Activated T-helper 1 cell treated with anti-CD3 and anti-CD28 coated beads, Interleukin-12 subunit alpha, Interleukin-12 subunit beta, Interleukin-2, Interleukin-4 antibody, amounts not matched to agents 30 ng/mL and 10 ng/mL and 1 ng/mL, durations not matched to agents 14 hours and 24 hours and 36 hours (primary cell): ENCODE results near the gene ACTG2. TPM values are rescaled to one million over a fixed set of nuclear protein-coding genes. Genes with fewer than 3 reads are reported as not detected.

ENCODE experiments used
- DNase-seq: peaks from one replicate; pipeline ENCODE4 v3.0.0; 2021; ENCODE audit warnings: low spot score
- H3K27ac Mint-ChIP-seq: one replicate; pipeline ENCODE4 v1.8.0; 2021; ENCODE audit warnings: mild to moderate bottlenecking, mixed read lengths
- H3K27me3 Mint-ChIP-seq: one replicate; pipeline ENCODE4 v1.8.0; 2022; ENCODE audit warnings: mild to moderate bottlenecking, moderate library complexity, mixed read lengths; ENCODE audit not compliant: insufficient read depth
- H3K36me3 Mint-ChIP-seq: one replicate; pipeline ENCODE4 v1.8.0; 2021; ENCODE audit warnings: low read depth, mixed read lengths
- H3K4me1 Mint-ChIP-seq: one replicate; pipeline ENCODE4 v1.8.0; 2021; ENCODE audit warnings: low read depth, mixed read lengths
- H3K4me3 Mint-ChIP-seq: one replicate; pipeline ENCODE4 v1.8.0; 2021; ENCODE audit warnings: mild to moderate bottlenecking, moderate library complexity, mixed read lengths
- H3K9me3 Mint-ChIP-seq: one replicate; pipeline ENCODE4 v1.8.0; 2021; ENCODE audit warnings: mixed read lengths
- intact Hi-C: fragments of 100-400 bp; cut with micrococcal nuclease; formaldehyde crosslinking; loops from one replicate; pipeline ENCODE4 v1.15.1; 2024
- total RNA-seq: library from RNA; stranded (reverse); gene quantifications from 2 replicates; pipeline ENCODE4 v1.2.3, GENCODE V29; 2022

ACTG2 gene
- total RNA-seq, 1 donor from 2014 or later: 0.26 TPM

- DNase-seq: no peak
- peaks cover 25% of the 10 kb centered on the region for H3K4me1 Mint-ChIP-seq
- no peaks in the 10 kb centered on the region for H3K9me3 Mint-ChIP-seq
- H3K36me3 Mint-ChIP-seq: peaks cover 2% of the 10 kb centered on the region
- no peaks in the 10 kb centered on the region for H3K27me3 Mint-ChIP-seq
- intact Hi-C loops: loop anchor here (10.0 kb wide), 1 partner anchor 533 kb away; the partner anchor contains the start of genes INO80B and WBP1
- no peak overlapping the region for H3K27ac Mint-ChIP-seq
- H3K4me3 Mint-ChIP-seq: no peak overlapping the region
Observed at GRCh38 chr2:73921581-73921980, 28.8 kb downstream of the ACTG2 start.

- no peak overlapping the region for H3K27ac Mint-ChIP-seq
- intact Hi-C loops: loop anchor here (10.0 kb wide), 1 partner anchor 532 kb away; the partner anchor contains the start of genes INO80B and WBP1
- no peak for DNase-seq
- no peaks in the 10 kb centered on the region for H3K27me3 Mint-ChIP-seq
- peaks cover 24% of the 10 kb centered on the region for H3K4me1 Mint-ChIP-seq
- no peak overlapping the region for H3K4me3 Mint-ChIP-seq
- H3K36me3 Mint-ChIP-seq: peaks cover 2% of the 10 kb centered on the region
- no peaks in the 10 kb centered on the region for H3K9me3 Mint-ChIP-seq
Observed at GRCh38 chr2:73922681-73923080, 29.9 kb downstream of the ACTG2 start.

GRCh38 chr2:73925033-73925704, 32.4 kb downstream of the ACTG2 start:
- no peaks in the 10 kb centered on the region for H3K27me3 Mint-ChIP-seq
- H3K4me1 Mint-ChIP-seq: peaks cover 45% of the 10 kb centered on the region
- intact Hi-C loops: loop anchor here (5.0 to 10.0 kb wide), 2 partner anchors 107 to 530 kb away; partner anchors contain the start of genes INO80B and WBP1
- H3K36me3 Mint-ChIP-seq: peaks cover 16% of the 10 kb centered on the region
- no peaks in the 10 kb centered on the region for H3K9me3 Mint-ChIP-seq
- no peak overlapping the region for H3K4me3 Mint-ChIP-seq
- H3K27ac Mint-ChIP-seq: no peak overlapping the region
- DNase-seq: no peak

GRCh38 chr2:73925853-73926492, 33.2 kb downstream of the ACTG2 start:
- peak overlapping the region; percentile 61 for H3K27ac Mint-ChIP-seq
- peaks cover 18% of the 10 kb centered on the region for H3K36me3 Mint-ChIP-seq
- intact Hi-C loops: loop anchor here (1.0 to 10.0 kb wide), 14 partner anchors 19 to 529 kb away; partner anchors contain the start of genes BOLA3, INO80B, MOB1A and MTHFD2
- H3K4me3 Mint-ChIP-seq: peak overlapping the region; percentile 91
- H3K27me3 Mint-ChIP-seq: no peaks in the 10 kb centered on the region
- peaks cover 49% of the 10 kb centered on the region for H3K4me1 Mint-ChIP-seq
- no peaks in the 10 kb centered on the region for H3K9me3 Mint-ChIP-seq
- no peak for DNase-seq

GRCh38 chr2:73926493-73927327, 33.9 kb downstream of the ACTG2 start, which contains the start of gene DGUOK:
TSS of gene DGUOK (plus strand) at chr2:73926880. CDS start at chr2:73926911, 31 bp downstream.
- intact Hi-C loops: loop anchor here (1.0 to 10.0 kb wide), 15 partner anchors 18 to 528 kb away; partner anchors contain the start of genes BOLA3, INO80B, MOB1A and MTHFD2
- H3K36me3 Mint-ChIP-seq: peaks cover 21% of the 10 kb centered on the region
- H3K27ac Mint-ChIP-seq: peak within 1 kb of the TSS; percentile 88

GRCh38 chr2:73927344-73927743, 34.5 kb downstream of the ACTG2 start:
- Mint-ChIP-seq H3K27me3 (no peaks in the 10 kb centered on the region), H3K9me3 (no peaks in the 10 kb centered on the region), H3K36me3 (peaks cover 22% of the 10 kb centered on the region), H3K27ac (peak overlapping the region; percentile 88), H3K4me3 (peak overlapping the region; percentile 91), H3K4me1 (peaks cover 62% of the 10 kb centered on the region)
- intact Hi-C loops: loop anchor here (1.0 to 10.0 kb wide), 7 partner anchors 17 to 527 kb away; partner anchors contain the start of genes INO80B, MTHFD2 and WBP1
- no peak for DNase-seq

More at GRCh38 chr2:73926493-73927327, 33.9 kb downstream of the ACTG2 start, which contains the start of gene DGUOK:
- H3K9me3 Mint-ChIP-seq: no peaks in the 10 kb centered on the region
- peaks cover 56% of the 10 kb centered on the region for H3K4me1 Mint-ChIP-seq
- DNase-seq: peak; percentile 97
- H3K27me3 Mint-ChIP-seq: no peaks in the 10 kb centered on the region
- peak within 1 kb of the TSS; percentile 91 for H3K4me3 Mint-ChIP-seq

- Mint-ChIP-seq H3K27ac (no peak overlapping the region), H3K4me3 (peak overlapping the region; percentile 79), H3K36me3 (peaks cover 25% of the 10 kb centered on the region), H3K27me3 (no peaks in the 10 kb centered on the region), H3K4me1 (peaks cover 66% of the 10 kb centered on the region), H3K9me3 (no peaks in the 10 kb centered on the region)
- intact Hi-C loops: loop anchor here (5.0 to 10.0 kb wide), 2 partner anchors 103 to 526 kb away; partner anchors contain the start of genes INO80B and WBP1
- DNase-seq: no peak
Observed at GRCh38 chr2:73928963-73929347, 36.1 kb downstream of the ACTG2 start.

GRCh38 chr2:73930386-73930785, 37.6 kb downstream of the ACTG2 start:
- H3K27me3 Mint-ChIP-seq: no peaks in the 10 kb centered on the region
- no peak overlapping the region for H3K27ac Mint-ChIP-seq
- intact Hi-C loops: no loop called here
- DNase-seq: no peak
- H3K4me3 Mint-ChIP-seq: no peak overlapping the region
- peaks cover 66% of the 10 kb centered on the region for H3K4me1 Mint-ChIP-seq
- H3K36me3 Mint-ChIP-seq: peaks cover 30% of the 10 kb centered on the region
- no peaks in the 10 kb centered on the region for H3K9me3 Mint-ChIP-seq

- Mint-ChIP-seq H3K9me3 (no peaks in the 10 kb centered on the region), H3K27ac (peak overlapping the region; percentile 82), H3K4me1 (peaks cover 63% of the 10 kb centered on the region), H3K27me3 (no peaks in the 10 kb centered on the region), H3K4me3 (peak overlapping the region; percentile 35), H3K36me3 (peaks cover 38% of the 10 kb centered on the region)
- intact Hi-C loops: loop anchor here (1.0 kb wide), 4 partner anchors 31 to 101 kb away; no protein-coding TSS in a partner anchor
- peak; percentile 22 for DNase-seq
Observed at GRCh38 chr2:73931531-73932500, 39.0 kb downstream of the ACTG2 start.

GRCh38 chr2:73933194-73933593, 40.4 kb downstream of the ACTG2 start:
- Mint-ChIP-seq H3K9me3 (no peaks in the 10 kb centered on the region), H3K4me1 (peaks cover 70% of the 10 kb centered on the region), H3K27me3 (no peaks in the 10 kb centered on the region), H3K27ac (peak overlapping the region; percentile 61), H3K36me3 (peaks cover 48% of the 10 kb centered on the region), H3K4me3 (no peak overlapping the region)
- no peak for DNase-seq
- intact Hi-C loops: no loop called here

GRCh38 chr2:73935641-73936040, 42.8 kb downstream of the ACTG2 start:
- DNase-seq: no peak
- intact Hi-C loops: no loop called here
- Mint-ChIP-seq H3K27me3 (no peaks in the 10 kb centered on the region), H3K27ac (no peak overlapping the region), H3K36me3 (peaks cover 46% of the 10 kb centered on the region), H3K9me3 (no peaks in the 10 kb centered on the region), H3K4me1 (peaks cover 72% of the 10 kb centered on the region), H3K4me3 (no peak overlapping the region)
